GM23248 (cell line): ENCODE results near the gene GAS2.

Experiments used
- EZH2 ChIP-seq: fragments of 200-600 bp; sonication (generic); IDR thresholded peaks from 2 replicates; pipeline ENCODE4 v1.6.1; 2018; ENCODE audit warnings: antibody characterized with exemption, mild to moderate bottlenecking; ENCODE audit not compliant: insufficient read depth, poor library complexity, severe bottlenecking
- EZH2phosphoT487 ChIP-seq: fragments of 200-600 bp; sonication (generic); IDR thresholded peaks from 2 replicates; pipeline ENCODE4 v1.6.1; 2018; ENCODE audit warnings: antibody characterized with exemption, moderate library complexity, mild to moderate bottlenecking, low read depth; ENCODE audit not compliant: insufficient read depth

DNA sequence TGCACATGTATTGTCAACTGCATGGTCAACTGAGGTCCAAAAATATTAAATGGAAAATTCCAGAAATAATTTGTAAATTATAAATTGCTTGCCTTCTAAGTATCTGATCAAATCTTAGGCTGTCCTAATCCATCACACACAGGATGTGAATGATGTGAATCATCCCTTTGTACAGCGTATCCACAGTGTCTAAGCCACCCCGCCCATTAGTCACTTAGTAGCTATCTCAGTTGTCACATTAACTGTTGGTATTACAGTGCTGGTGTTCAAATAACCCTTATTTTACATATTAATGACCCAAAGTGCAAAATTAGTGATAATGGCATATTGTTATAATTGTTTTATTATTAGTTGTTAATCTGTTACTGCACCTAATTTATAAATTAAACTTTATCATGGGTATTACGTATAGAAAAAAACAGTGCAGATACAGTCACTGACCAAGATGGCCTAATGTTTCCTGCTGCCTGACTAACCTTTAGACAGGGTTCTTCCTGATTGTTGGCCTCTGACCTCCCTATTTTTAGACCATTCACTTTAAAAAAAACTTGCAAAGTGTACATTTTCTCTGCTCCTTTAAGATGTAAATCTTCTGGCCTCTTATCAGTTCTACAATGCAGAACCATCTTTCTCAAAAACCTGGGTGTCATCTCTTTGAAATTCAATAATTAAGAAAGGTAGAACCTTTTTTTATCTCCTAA, 166.1 kb downstream of the GAS2 start:
- TF ChIP-seq EZH2phosphoT487 (no peak), EZH2 (no peak)
